SH-SY5Y (cell line): ENCODE measurements around the gene RFNG.

Source experiments
- GATA2 ChIP-seq: IDR thresholded peaks from 2 replicates; pipeline ENCODE4 v1.6.1; 2011; ENCODE audit warnings: mild to moderate bottlenecking, low read depth, low read length
- GATA3 ChIP-seq: IDR thresholded peaks from 2 replicates; pipeline ENCODE4 v1.6.1; 2011; ENCODE audit warnings: low read depth, mild to moderate bottlenecking, low read length, moderate library complexity

DNA sequence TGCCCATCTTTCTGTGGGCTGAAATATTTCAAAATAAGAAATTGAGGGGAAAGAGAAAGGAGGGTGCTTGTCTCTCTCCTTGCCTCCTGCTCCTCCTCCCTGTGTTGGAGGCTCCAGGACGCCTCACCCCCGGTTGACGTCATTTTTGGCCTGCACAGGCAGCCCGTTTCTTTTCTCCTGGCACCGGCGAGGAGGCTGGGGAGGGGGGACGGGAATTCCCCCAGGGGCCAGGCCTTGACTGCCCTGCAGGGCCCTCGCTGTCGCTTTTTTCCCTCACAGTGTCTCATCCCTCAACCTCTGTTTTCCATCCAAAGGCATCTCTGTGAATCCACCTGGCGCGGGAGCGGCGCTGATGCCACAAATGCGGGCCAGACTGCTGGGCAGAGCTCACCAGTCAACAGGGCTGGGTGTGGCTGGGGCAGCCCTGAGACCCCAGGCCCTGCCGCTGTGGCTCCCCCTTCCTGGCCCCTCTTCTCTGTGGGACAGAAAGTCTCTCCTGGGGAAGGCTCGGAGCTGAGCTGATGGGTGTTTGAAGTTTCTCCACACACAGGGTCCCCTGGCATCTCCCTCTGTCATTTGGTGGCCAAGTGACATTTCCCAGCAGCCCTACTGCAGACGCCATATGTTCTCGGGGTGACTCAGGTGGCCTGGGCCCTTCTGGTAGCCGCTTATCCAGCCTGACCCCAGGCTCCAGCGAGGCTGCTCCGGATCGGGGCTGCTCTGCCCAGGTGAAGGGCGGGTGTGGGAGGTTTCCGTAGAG is 45.0 kb downstream of the RFNG start:
- TF ChIP-seq GATA3 (no peak), GATA2 (no peak)
